Left ventricle myocardium inferior (tissue), 1 donor: ENCODE results near the gene SLC16A10. TPM values are rescaled to one million over a fixed set of nuclear protein-coding genes. Genes with fewer than 3 reads are reported as not detected.
A peak's percentile ranks its signal among the peaks of the same experiment; 100 is the strongest.

ENCODE experiments used
- DNase-seq: peaks from one replicate; pipeline ENCODE4 v3.0.0-alpha.2; 2020
- H3K27ac ChIP-seq: fragments of 200-600 bp; replicated peaks from 2 replicates; pipeline ENCODE4 v1.8.0; 2021
- H3K27me3 ChIP-seq: fragments of 200-600 bp; 2 replicates; pipeline ENCODE4 v1.8.0; 2021; ENCODE audit warnings: low read depth
- H3K36me3 ChIP-seq: fragments of 200-600 bp; 2 replicates; pipeline ENCODE4 v1.8.0; 2021
- H3K4me1 ChIP-seq: fragments of 200-600 bp; 2 replicates; pipeline ENCODE4 v1.8.0; 2021
- H3K4me3 ChIP-seq: fragments of 200-600 bp; 2 replicates; pipeline ENCODE4 v1.8.0; 2021; ENCODE audit warnings: mild to moderate bottlenecking, moderate library complexity
- H3K9me3 ChIP-seq: fragments of 200-600 bp; replicated peaks from 2 replicates; pipeline ENCODE4 v1.8.0; 2021
- CTCF ChIP-seq: fragments of 200-600 bp; IDR thresholded peaks from 2 replicates; pipeline ENCODE4 v1.8.0; 2021; ENCODE audit warnings: antibody characterized with exemption, mild to moderate bottlenecking, borderline replicate concordance
- intact Hi-C: fragments of 100-400 bp; cut with micrococcal nuclease; formaldehyde crosslinking; loops from one replicate; pipeline ENCODE4 v1.11.0; 2022
- total RNA-seq: library from RNA; stranded (reverse); fragmentation: NEBNext Ultra II Directional; extraction: Animal tissue kit (Norgen Biotek cat#: 25700); gene quantifications from one replicate; pipeline ENCODE4 v1.2.1, GENCODE V29; 2021
- donor health status: DM: no; HTN: yes; CAD: no; lungs with severe emphysema.

Gene SLC16A10
- total RNA-seq, 1 donor from 2014 or later = 4.5 TPM

DNA sequence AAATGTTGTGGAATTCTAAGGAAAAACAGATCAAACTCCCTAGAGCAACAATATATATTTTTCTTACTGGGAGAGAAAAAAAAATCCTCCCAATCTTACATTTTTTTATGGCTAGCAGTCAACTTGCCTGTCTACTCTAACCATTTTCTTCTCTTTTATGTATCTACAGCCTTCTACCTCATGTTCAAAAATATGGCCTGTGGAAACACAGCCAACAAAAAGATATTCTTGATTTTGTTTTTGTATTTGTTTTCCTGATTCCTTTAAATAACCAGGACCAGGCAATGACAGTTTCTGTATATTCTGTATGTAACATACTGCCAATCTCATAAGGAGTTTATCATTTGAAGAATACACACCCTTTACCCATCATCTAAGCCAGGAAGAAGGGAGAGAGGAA, 13.0 kb upstream of the SLC16A10 start:
- DNase-seq = no peak
- Histone ChIP-seq H3K4me3 (no peak overlapping the region), H3K27me3 (no peaks in the 10 kb centered on the region), H3K9me3 (no peaks in the 10 kb centered on the region), H3K27ac (no peak overlapping the region), H3K36me3 (no peaks in the 10 kb centered on the region), H3K4me1 (no peaks in the 10 kb centered on the region)
- no peak for TF ChIP-seq CTCF
- intact Hi-C loops = no loop called here

GRCh38 chr6:111076024-111076695, 11.1 kb upstream of the SLC16A10 start:
- Histone ChIP-seq H3K9me3 (no peaks in the 10 kb centered on the region), H3K4me1 (no peaks in the 10 kb centered on the region), H3K4me3 (no peak overlapping the region), H3K36me3 (no peaks in the 10 kb centered on the region), H3K27me3 (peaks cover 7% of the 10 kb centered on the region), H3K27ac (peak overlapping the region; percentile 18)
- no peak for DNase-seq
- no peak for TF ChIP-seq CTCF
- intact Hi-C loops = no loop called here

- Histone ChIP-seq H3K36me3 (no peaks in the 10 kb centered on the region), H3K4me3 (no peak overlapping the region), H3K4me1 (no peaks in the 10 kb centered on the region), H3K9me3 (no peaks in the 10 kb centered on the region), H3K27me3 (peaks cover 21% of the 10 kb centered on the region), H3K27ac (no peak overlapping the region)
- TF ChIP-seq CTCF = no peak
- DNase-seq = no peak
- intact Hi-C loops = no loop called here
These were observed 6.6 kb upstream of the SLC16A10 start for GRCh38 chr6:111080698-111081097.

- H3K27ac ChIP-seq = peak overlapping the region; percentile 75
- peaks cover 40% of the 10 kb centered on the region for H3K4me1 ChIP-seq
- no peak for TF ChIP-seq CTCF
- peaks cover 55% of the 10 kb centered on the region for H3K27me3 ChIP-seq
- H3K9me3 ChIP-seq = no peaks in the 10 kb centered on the region
- peak overlapping the region; percentile 73 for H3K4me3 ChIP-seq
- intact Hi-C loops = no loop called here
- DNase-seq = no peak
- no peaks in the 10 kb centered on the region for H3K36me3 ChIP-seq
These were observed 618 bp upstream of the SLC16A10 start for GRCh38 chr6:111086685-111087084.

- H3K4me3 ChIP-seq = peak overlapping the region; percentile 73
- H3K36me3 ChIP-seq = no peaks in the 10 kb centered on the region
- peak; percentile 19 for DNase-seq
- no peaks in the 10 kb centered on the region for H3K9me3 ChIP-seq
- no peak for TF ChIP-seq CTCF
- H3K27ac ChIP-seq = peak overlapping the region; percentile 75
- H3K4me1 ChIP-seq = peaks cover 41% of the 10 kb centered on the region
- intact Hi-C loops = no loop called here
- peaks cover 55% of the 10 kb centered on the region for H3K27me3 ChIP-seq
These were observed 766 bp downstream of the SLC16A10 start for GRCh38 chr6:111087871-111088667.
